ENCODE data around the gene CDA. TPM values are rescaled to one million over a fixed set of nuclear protein-coding genes. Genes with fewer than 3 reads are reported as not detected.

CDA gene
- total and polyA plus RNA-seq, 2 donors from 2014 or later: 6.0 to 29.9 TPM

- FAIRE-seq (no peak), DNase-seq (no peak)
- no peaks in the 10 kb centered on the region for H3K4me1 ChIP-seq (ENCODE audit: control insufficient read depth in 2 of 3, insufficient read depth in 2 of 3, low read depth in 1 of 3, low read length in 3 of 3)
- TF ChIP-seq, protein P1, sequence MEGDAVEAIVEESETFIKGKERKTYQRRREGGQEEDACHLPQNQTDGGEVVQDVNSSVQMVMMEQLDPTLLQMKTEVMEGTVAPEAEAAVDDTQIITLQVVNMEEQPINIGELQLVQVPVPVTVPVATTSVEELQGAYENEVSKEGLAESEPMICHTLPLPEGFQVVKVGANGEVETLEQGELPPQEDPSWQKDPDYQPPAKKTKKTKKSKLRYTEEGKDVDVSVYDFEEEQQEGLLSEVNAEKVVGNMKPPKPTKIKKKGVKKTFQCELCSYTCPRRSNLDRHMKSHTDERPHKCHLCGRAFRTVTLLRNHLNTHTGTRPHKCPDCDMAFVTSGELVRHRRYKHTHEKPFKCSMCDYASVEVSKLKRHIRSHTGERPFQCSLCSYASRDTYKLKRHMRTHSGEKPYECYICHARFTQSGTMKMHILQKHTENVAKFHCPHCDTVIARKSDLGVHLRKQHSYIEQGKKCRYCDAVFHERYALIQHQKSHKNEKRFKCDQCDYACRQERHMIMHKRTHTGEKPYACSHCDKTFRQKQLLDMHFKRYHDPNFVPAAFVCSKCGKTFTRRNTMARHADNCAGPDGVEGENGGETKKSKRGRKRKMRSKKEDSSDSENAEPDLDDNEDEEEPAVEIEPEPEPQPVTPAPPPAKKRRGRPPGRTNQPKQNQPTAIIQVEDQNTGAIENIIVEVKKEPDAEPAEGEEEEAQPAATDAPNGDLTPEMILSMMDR (IDR thresholded peaks at IDR 0.05; ENCODE audit: borderline replicate concordance, extremely low read depth, insufficient read depth): no peak
- no peak overlapping the region for H3K4me3 ChIP-seq (ENCODE audit: low read length in 3 of 3)
- intact Hi-C loops (cut with DNase I): no loop called here
- no peak overlapping the region for H3K9ac ChIP-seq (ENCODE audit: low read length in 3 of 3)
- H3K9me3 ChIP-seq (ENCODE audit: control insufficient read depth in 2 of 3, insufficient read depth in 1 of 3, low read length in 3 of 3): no peaks in the 10 kb centered on the region
- no peaks in the 10 kb centered on the region for H3K36me3 ChIP-seq (ENCODE audit: control insufficient read depth in 2 of 3, insufficient read depth in 3 of 3, low read length in 3 of 3)
- H3K27me3 ChIP-seq (ENCODE audit: control insufficient read depth, insufficient read depth, low read length): no peaks in the 10 kb centered on the region
- no peak overlapping the region for H3K27ac ChIP-seq (ENCODE audit: low read depth in 2 of 2, low read length in 2 of 2)
Observed at GRCh38 chr1:20625176-20626097, 36.5 kb downstream of the CDA start.

DNA sequence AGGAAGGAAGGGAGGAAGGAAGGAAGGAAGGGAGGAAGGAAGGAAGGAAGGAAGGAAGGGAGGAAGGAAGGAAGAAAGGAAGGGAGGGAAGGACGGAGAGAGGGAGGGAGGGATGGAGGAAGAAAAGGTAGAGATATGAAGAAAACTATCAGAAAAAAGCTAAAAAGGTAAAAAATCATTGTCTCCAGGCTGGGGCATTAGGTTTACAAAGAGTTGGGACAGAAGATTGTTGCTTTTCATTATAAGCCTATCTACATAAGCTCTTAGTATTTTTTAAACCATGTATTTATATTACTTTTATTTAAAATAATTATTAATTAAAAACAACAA lies 37.2 kb downstream of the CDA start:
- Histone ChIP-seq H3K4me3 (ENCODE audit: low read length in 3 of 3) (no peak overlapping the region), H3K9me3 (ENCODE audit: control insufficient read depth in 2 of 3, insufficient read depth in 1 of 3, low read length in 3 of 3) (no peaks in the 10 kb centered on the region), H3K27me3 (ENCODE audit: control insufficient read depth, insufficient read depth, low read length) (no peaks in the 10 kb centered on the region), H3K27ac (ENCODE audit: low read depth in 2 of 2, low read length in 2 of 2) (no peak overlapping the region), H3K9ac (ENCODE audit: low read length in 3 of 3) (no peak overlapping the region), H3K4me1 (ENCODE audit: control insufficient read depth in 2 of 3, insufficient read depth in 2 of 3, low read depth in 1 of 3, low read length in 3 of 3) (no peaks in the 10 kb centered on the region), H3K36me3 (ENCODE audit: control insufficient read depth in 2 of 3, insufficient read depth in 3 of 3, low read length in 3 of 3) (no peaks in the 10 kb centered on the region)
- FAIRE-seq: no peak
- intact Hi-C loops (cut with DNase I): no loop called here
- TF ChIP-seq, protein P1 (IDR thresholded peaks at IDR 0.05; ENCODE audit: borderline replicate concordance, extremely low read depth, insufficient read depth): no peak
- no peak for DNase-seq

GRCh38 chr1:20626524-20626923 lies 37.6 kb downstream of the CDA start:
- no peak for FAIRE-seq

More at GRCh38 chr1:20626524-20626923, 37.6 kb downstream of the CDA start:
- intact Hi-C loops (cut with DNase I): no loop called here
- no peak overlapping the region for H3K9ac ChIP-seq (ENCODE audit: low read length in 3 of 3)
- DNase-seq: no peak
- no peaks in the 10 kb centered on the region for H3K27me3 ChIP-seq (ENCODE audit: control insufficient read depth, insufficient read depth, low read length)
- H3K27ac ChIP-seq (ENCODE audit: low read depth in 2 of 2, low read length in 2 of 2): no peak overlapping the region
- no peaks in the 10 kb centered on the region for H3K4me1 ChIP-seq (ENCODE audit: control insufficient read depth in 2 of 3, insufficient read depth in 2 of 3, low read depth in 1 of 3, low read length in 3 of 3)
- no peaks in the 10 kb centered on the region for H3K9me3 ChIP-seq (ENCODE audit: control insufficient read depth in 2 of 3, insufficient read depth in 1 of 3, low read length in 3 of 3)
- no peak overlapping the region for H3K4me3 ChIP-seq (ENCODE audit: low read length in 3 of 3)
- TF ChIP-seq, protein P1 (IDR thresholded peaks at IDR 0.05; ENCODE audit: borderline replicate concordance, extremely low read depth, insufficient read depth): no peak
- no peaks in the 10 kb centered on the region for H3K36me3 ChIP-seq (ENCODE audit: control insufficient read depth in 2 of 3, insufficient read depth in 3 of 3, low read length in 3 of 3)

Data from kidney (tissue), 14 donors.